Transverse colon (tissue), 4 donors: Measurements from ENCODE around the gene CSRNP2.

ENCODE experiments used
- CTCF ChIP-seq, 5 experiments: fragments of 200-600 bp in 3 of 5; fragments of 450-650 bp in 2 of 5; sonication (generic) in 3 of 5; IDR thresholded peaks; 1 replicate in 2 of 5; 2 replicates in 3 of 5; pipeline ENCODE4 v1.5.1; 2016 to 2017; ENCODE audit warnings: antibody characterized with exemption in 5 of 5, inconsistent platforms in 3 of 5, mild to moderate bottlenecking in 2 of 5, moderate library complexity in 1 of 5
- POLR2A ChIP-seq: fragments of 450-650 bp; IDR thresholded peaks from one replicate; pipeline ENCODE4 v1.6.1; 2016; ENCODE audit warnings: antibody characterized with exemption, mild to moderate bottlenecking, moderate library complexity
- POLR2AphosphoS5 ChIP-seq, 3 donors: sonication (generic); formaldehyde crosslinking; IDR thresholded peaks; one replicate each; pipeline ENCODE4 v1.6.1; 2016; ENCODE audit warnings: antibody characterized with exemption in 3 of 3

DNA sequence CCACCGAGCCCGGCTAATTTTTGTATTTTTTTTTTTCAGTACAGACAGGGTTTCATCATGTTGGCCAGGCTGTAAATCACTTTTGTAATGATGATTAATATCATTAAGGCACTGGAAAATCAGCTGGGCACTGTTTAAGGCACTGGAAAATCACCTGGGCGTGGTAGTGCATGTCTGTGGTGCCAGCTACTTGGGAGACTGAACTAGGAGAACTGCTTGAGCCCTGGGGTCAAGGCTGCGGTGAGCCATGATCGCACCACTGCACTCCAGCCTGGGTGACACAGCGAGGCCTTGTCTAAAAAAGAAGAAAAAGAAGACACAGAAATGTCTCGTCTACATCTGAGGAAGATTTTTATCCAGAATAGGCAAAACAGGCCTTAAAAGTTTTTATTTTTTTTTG, 70.0 kb downstream of the CSRNP2 start:
- TF ChIP-seq CTCF (IDR thresholded peaks at IDR 0.05) (no peak), POLR2A (no peak), POLR2AphosphoS5 (IDR thresholded peaks at IDR 0.05) (no peak)
